T-helper 1 cell (primary cell): ENCODE measurements around the gene SDHA.
A peak's percentile ranks its signal among the peaks of the same experiment; 100 is the strongest.

ENCODE experiments used
- DNase-seq, 5 donors: peaks; one replicate each; pipeline ENCODE4 v3.0.0-alpha.2; 2012 to 2020
- total RNA-seq, 4 donors: gene quantifications; one replicate each; lab custom pipeline; 2026; lab: John Stamatoyannopoulos, UW

Gene SDHA
- total RNA-seq, result 41.4 to 50.4 (median 42.4) reads per million in 4 donors

GRCh38 chr5:217494-218456, at the start of gene SDHA, which contains the start of gene CCDC127:
SDHA (plus strand) TSS chr5:218320; CDS start chr5:218356, 36 bp downstream.
CCDC127 (minus strand) TSS chr5:218153; CDS start chr5:216849, 1,304 bp downstream.
- DNase-seq, result peak; percentile 97 to 100 (median 98)

GRCh38 chr5:169071-169727, 48.9 kb upstream of the SDHA start:
- no peak for DNase-seq

- no peak for DNase-seq
Measured at GRCh38 chr5:169728-170094, 48.4 kb upstream of the SDHA start.

GRCh38 chr5:170971-171800, 46.9 kb upstream of the SDHA start:
- DNase-seq, result no peak

GRCh38 chr5:171801-172331, 46.3 kb upstream of the SDHA start:
- DNase-seq, result no peak

GRCh38 chr5:172421-172820, 45.7 kb upstream of the SDHA start:
- no peak for DNase-seq

- no peak for DNase-seq
Measured at GRCh38 chr5:172841-173251, 45.3 kb upstream of the SDHA start.

GRCh38 chr5:173392-174290, 44.5 kb upstream of the SDHA start:
- DNase-seq, result no peak

GRCh38 chr5:174291-174600, 43.9 kb upstream of the SDHA start:
- no peak for DNase-seq

GRCh38 chr5:174876-175465, 43.1 kb upstream of the SDHA start:
- DNase-seq, result no peak

GRCh38 chr5:176296-176823, 41.8 kb upstream of the SDHA start:
- DNase-seq, result no peak

GRCh38 chr5:178110-178509, 40.0 kb upstream of the SDHA start:
- no peak for DNase-seq

- DNase-seq, result no peak
Measured at GRCh38 chr5:179401-179800, 38.7 kb upstream of the SDHA start.

GRCh38 chr5:180286-180918, 37.7 kb upstream of the SDHA start:
- no peak for DNase-seq

GRCh38 chr5:181160-181559, 37.0 kb upstream of the SDHA start:
- DNase-seq, result no peak

GRCh38 chr5:181566-181965, 36.6 kb upstream of the SDHA start:
- no peak for DNase-seq

GRCh38 chr5:182126-182525, 36.0 kb upstream of the SDHA start:
- DNase-seq, result no peak

GRCh38 chr5:184471-184870, 33.6 kb upstream of the SDHA start:
- DNase-seq, result no peak

GRCh38 chr5:185095-186070, 32.7 kb upstream of the SDHA start:
- DNase-seq, result no peak
